Retina (tissue), 1 donor: ENCODE results near the gene ZDHHC6.
"Not testable (repeated sequence)": the region's sequence is repeated elsewhere in the genome, so short reads cannot be mapped to it uniquely, and the experiment has no call there.

ENCODE experiments used
- DNase-seq: peaks from one replicate; pipeline ENCODE4 v3.0.0-alpha.2; 2016

Gene ZDHHC6

DNA sequence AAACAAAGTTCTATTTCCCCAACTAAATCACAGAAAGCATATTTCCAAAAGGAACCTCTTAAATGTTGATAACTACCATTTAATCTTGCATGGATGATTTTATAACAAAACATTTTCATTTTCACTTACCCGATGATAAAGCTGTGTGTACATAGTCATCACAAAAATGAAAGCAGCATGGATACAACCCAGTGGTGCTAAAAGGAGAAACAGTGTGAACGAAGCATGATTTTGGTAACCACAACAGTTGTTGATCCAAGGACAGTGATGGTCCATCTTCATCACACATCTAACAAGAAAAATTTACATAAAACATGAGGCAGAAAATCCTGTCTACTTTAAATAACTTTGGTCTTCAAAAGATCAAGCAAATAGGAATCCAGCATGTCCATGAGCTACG, 4.7 kb downstream of the ZDHHC6 start:
- DNase-seq: no peak

DNA sequence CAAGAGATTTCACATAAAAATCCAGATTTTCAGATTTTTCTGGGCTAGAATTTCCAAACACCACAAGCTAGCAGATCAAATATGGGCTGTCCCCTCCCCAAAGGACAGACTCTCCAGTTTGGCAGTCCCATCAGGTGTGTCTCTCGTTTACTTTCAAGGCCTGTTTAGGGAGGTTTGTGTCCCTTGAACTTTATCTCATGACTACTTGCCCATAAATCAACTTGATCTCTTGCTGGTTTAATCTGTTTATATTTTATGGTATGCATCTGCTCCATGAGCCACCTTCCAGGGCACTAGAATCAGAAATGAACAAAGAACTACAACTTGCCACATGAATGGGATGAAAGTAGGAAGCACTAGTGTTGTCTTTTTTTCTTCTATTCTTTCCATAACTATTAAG, 5.2 kb downstream of the ZDHHC6 start:
- no peak for DNase-seq

DNA sequence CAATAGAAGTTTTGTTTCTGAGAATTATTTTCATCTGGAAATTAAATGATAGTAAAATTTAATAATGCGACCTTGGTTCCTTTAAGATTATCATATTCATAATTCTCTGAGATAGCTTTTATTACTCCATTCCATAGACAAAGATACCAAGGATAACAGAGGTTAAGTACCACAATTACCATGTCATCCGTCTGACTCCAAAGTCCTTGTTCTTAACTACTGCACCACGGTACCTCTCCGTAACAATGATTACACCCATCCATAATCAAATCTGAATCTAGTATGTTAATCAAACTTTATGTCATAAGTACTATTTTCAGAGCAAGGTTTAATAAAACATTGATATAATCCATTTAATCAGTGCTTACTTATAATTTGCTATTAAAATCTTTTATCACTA, 8.4 kb downstream of the ZDHHC6 start:
- no peak for DNase-seq

DNA sequence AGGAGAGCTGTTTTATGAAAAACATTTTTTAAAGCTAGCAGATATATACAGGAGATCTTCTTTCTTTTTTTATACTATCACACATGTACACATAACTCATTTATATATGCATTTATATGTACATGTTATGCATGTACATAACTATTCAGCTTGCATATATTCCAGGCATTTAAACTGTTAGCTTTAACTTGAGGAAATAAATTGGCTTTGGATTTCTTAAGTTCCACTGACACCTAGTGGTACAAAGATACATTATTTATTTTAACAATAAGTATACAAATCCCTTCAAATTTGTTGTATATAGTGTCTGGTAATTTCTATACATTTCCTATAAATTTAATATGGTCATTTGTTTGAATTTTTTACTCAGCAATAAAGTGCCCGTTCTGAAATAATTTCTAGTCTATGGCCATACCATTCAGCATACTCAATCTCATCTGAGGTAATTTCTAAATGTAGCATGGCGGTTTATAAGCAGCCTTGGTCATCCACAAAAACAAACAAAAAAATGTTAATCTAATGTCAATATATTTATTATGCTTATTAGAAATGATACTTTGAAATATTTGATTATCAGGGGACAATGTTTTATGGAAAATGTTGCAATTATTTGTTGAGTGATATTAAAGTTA, 11.6 kb downstream of the ZDHHC6 start:
- no peak for DNase-seq

DNA sequence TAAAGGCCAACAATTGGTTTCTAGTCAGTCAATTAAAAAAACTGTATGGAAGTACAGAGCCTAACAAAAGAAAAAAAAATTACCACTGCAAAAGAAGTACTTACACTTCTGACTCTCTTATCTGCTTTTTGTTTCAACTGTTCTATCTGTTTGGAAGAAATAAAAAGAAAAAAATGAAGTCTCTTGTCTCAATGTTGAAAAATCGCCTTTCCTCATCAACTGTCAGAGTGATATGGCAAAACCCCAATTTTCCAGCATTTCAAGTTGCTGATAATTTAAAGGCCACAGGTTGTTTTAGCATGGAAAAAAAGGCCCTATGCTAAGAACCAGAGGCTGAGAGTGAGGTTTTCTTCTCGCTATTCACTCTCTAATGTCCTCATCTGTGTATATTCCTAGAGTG, 13.6 kb downstream of the ZDHHC6 start:
- no peak for DNase-seq

DNA sequence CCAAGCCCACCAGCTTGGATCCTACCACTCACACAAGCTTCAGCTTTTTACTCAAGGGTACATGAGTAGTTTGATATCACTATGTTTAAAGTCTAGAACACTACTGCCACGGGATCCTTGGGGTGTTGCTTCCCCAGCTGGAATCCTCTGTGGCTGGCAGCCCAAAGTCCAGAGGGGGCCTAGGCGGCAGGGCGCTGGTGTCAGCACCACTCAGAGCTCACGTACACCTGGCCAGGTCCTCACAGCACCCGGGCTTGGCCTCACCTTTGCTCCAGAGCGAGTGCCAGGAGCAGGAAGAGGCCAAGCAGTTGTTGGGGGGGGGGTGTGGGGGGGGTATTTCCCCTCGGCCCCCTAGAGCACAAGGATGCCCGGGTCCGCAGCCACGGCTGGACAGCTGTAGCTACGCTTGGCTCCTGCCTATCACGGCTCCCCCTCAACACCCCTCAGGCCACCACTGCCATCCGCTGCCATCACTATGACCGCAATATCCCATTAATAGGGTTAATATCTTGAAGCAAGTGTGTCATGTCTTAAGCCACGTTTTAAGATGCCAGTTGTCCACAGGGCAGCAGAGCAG, 17.0 kb downstream of the ZDHHC6 start:
- DNase-seq: no peak

DNA sequence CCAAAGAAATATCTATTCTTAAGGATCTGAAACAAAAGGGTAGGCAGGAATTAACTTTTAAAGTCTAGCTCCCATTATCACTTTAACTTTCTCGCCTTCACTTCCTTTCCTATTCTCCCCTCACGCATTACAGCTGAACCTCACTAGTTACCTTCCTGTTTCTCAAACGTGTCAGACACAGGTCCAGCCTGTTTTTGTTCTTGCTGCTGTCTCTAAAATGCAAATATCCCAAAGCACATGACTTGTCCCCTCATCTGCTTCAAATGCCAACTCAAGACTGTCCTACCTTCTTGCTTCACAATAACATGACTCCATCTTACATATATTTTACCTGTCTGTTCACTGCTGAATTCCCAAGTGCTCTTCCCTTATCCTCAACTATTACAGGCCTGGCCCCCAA, 17.6 kb downstream of the ZDHHC6 start:
- DNase-seq: no peak

DNA sequence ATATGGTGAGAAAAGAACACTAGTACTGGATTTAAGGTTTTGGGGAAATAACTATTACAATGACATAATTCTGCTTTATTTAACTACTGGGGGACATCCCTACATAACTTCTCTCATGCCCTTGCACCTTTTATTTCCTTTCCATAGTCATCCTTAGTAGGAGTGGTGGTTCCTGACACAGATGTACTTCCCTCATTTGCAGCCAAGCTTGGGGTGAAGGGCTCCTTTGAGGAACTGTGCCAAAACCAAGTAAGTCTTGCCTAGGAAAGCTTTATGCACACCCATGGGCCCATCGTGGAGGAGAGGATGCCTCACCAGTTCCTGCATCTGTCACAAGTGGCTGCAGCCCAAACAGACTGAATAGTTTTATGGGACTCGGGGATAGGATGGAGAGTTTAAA, 20.6 kb downstream of the ZDHHC6 start:
- no peak for DNase-seq

DNA sequence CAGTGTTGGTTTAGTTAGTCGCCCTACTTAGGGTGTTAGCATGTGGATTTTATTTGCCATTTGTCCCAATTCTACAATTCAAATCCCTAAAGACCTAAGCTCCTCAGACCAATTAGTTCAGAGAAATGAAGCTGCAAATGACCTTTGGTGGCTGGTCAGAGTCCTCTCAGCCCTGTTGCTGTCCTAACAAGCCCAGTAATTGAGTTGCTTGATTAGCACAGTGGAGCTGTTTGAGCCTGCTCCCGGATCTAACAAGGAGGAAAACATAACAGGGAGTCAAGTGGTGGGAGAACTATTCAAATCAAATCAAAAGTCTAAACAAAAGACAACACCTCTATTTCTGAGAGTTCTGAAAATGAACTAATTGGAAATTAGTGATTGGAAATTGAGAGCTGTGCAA, 22.1 kb downstream of the ZDHHC6 start:
- peak; percentile 54 for DNase-seq

DNA sequence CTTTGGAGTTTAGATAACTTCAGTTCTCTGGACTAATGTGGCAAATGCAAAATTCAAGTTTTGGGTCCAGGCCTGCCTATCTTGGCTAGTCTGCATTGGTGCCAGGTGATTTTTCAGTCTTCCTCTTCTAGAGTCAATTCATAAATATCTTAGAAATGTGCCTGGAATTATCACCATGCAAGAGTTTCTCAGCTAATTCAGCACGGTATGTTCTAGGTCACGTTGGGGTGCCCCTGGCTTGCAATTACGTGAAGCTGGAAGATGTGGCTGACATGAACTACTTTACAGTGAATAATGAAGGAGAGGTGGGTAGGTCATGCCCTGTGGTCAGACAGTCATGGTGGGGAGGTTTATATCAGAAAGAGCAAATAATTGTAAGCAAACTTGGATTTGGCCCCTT, 25.0 kb downstream of the ZDHHC6 start:
- no peak for DNase-seq

DNA sequence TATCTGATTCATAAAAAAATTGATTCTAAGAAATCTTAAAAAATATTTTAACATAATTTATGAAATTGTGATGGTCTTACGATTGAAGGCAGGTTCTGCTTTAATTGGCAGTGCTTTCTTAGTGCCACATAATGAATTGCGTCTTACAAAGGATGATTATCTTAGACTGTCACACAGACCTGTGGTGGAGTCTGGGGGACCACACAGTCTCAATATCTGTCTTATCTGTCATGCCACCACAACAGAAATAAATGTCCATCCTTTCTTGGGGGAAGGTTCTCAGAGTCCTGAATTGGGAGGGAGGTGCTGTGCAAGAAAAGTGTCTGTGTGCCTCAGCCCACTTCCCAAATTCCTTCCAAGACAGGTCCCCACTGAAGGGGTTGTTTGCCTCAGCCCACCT, 34.0 kb downstream of the ZDHHC6 start:
- DNase-seq: no peak

DNA sequence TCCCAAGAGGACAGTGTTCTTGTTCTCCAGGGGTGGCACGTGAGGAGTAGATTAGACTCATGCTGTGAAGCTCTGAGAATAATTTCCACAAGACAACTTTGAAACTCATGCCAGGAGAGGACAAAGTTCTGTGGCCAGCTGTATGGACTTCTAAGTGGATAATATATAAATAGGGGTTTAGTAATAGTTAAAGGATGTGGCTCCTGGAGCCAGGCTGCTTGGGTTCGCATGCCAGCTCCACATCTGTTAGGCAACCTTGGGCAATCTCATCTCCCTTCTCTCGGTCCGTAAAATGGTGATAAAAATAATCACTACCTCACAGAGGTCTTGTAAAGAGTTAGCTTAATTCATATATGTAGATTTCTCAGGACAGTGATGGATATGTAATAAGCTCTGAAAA, 37.0 kb downstream of the ZDHHC6 start:
- DNase-seq: no peak

DNA sequence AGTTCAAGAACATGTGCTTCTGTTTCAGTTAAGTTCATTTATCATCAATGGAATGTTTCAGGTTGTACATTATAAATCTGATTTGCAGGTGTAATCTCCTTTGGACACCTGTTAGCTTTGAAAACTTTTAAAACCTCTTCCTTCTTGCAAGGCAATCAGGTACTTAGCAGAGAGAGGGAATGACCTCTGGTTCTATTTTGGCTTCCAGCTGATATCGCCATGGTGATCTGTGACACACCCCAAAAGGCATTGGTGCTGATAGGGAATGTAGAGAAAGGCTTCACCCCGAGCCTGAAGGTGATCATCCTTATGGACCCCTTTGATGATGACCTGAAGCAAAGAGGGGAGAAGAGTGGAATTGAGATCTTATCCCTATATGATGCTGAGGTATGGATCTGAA, 37.4 kb downstream of the ZDHHC6 start:
- DNase-seq: no peak

DNA sequence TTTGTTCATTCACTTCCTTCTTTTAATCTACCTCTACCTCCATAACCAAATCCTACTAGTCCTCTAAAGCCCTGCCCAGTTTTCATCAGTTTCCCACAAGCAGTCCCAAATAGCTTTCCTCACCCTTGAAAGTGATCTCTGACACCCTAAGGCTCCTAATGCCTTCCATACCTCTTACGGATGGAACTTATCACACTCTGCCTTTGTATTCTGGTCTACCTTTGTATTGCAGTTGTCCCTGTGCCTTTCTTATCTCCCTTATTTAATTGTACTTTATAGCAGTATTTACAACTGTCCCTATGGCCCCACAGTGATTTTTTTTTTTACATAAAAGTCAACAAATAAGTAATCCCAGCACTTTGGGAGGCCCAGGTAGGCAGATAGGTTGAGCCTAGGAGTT, 39.0 kb downstream of the ZDHHC6 start:
- DNase-seq: no peak

DNA sequence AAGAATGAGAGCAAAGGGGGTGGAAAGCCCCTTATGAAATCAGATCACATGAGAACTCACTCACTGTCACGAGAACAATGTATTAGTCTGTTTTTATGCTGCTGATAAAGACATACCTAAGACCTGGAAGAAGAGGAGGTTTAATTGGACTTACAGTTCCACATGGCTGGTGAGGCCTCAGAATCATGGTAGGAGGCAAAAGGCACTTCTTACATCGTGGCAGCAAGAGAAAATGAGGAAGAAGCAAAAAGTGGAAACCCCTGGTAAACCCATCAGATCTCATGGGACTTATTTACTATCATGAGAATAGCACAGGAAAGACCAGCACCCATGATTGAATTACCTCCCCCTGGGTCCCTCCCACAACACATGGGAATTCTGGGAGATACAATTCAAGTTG, 39.9 kb downstream of the ZDHHC6 start:
- DNase-seq: not testable (repeated sequence)

DNA sequence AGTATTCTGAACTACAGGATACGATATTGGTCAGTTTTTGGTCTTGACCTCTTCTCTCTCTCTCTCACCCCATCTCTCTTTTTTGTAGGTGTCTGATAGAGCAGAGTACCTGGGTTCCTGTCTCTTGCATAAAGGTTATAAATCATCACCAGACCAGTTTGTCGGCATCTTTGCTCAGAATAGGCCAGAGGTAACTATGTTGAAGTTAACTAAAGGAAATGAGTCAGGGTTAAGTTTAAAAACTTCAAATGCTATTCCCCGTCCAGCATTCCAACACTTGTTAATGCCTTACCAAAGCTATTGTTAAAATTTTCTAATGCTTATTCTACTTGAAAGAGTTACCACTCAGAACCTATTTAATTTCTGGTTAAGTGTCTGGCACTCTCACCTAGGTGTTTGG, 42.1 kb downstream of the ZDHHC6 start:
- DNase-seq: no peak

DNA sequence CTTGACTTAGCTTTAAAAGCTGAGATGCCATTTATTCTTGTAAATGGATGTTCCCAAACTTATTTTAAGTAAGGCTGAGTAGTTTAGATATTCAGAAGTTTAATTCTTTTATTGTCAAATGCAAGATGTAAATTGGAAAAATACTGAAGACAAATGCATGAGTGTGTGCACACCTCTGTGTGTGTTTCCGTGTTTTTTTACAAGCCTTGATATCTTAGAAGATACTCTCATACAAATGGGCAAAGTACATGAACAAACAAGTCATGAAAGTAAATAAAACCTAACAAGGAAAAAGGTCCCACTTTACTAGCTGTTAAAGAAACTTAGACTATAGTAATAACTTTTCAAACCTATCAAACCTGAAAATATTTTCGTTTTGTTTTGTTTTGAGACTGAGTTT, 43.8 kb downstream of the ZDHHC6 start:
- DNase-seq: no peak

DNA sequence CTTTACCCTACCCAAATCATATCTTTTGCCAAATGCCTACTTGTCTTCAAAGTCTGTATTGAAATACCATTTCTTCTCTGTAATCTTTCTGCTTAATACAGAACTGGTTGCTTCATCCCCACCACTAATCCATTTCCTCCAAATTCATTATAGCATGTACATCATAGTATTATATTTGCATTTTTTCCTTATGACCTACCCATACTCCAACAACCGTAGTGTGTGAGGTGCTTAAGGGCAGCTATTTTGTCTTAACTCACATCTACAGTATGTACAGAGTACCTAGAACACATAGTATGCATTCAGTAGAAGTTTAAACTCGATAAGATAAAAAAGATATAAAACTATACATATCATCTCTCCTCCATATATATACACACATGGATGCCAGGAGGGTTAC, 49.1 kb downstream of the ZDHHC6 start:
- no peak for DNase-seq

DNA sequence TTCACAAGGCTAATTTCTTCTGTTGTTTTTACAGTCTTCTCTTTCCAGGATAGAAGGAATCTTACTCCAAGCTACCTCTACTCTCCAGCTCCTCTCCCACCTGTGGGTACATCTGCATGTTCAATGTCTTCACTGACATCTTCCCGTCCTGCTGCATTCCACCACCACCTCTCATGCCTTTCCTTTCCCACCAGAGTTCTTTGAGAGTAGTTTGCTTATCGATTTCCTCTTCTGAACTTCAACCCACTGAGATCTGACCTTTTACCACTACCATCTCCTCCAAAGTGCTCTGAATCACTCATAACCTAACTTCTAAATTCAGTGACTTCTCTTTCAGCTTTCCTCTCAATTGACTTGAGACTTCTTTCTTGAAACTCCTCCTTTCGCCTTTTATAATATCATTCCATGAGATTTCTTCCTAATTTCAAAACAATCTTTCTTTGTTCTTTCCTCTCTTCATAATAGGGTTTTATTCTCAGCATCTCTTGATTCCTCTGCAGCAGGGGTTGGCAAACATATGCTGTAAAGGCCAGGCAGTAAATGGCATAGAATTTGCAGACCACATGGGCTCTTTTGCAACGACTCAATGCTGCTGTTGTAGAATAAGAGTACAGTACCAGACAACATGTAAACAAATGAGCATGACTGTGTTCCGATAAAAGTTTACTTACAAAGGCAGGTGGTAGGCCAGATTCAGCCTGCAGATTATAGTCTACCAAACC, 50.7 kb downstream of the ZDHHC6 start:
- no peak for DNase-seq

DNA sequence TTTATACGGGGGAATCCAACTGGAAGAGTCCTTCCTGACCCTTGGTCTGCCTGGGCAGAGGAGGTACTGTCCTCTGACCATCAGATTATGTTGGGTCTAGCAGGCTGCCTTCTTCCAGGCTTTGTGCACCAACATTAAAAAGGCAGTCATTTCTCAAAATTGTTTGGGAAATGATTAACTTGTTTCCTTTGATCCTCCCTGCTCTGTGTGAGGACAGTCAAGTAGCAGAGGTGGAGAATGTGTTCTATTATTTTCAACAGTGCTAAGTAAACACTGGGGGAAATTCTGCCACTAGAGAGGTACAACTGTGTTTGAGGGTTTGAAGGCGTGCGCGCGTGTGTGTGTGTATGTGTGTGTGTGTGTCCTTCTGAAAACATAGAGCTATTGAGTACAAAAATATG, 52.2 kb downstream of the ZDHHC6 start:
- DNase-seq: no peak

DNA sequence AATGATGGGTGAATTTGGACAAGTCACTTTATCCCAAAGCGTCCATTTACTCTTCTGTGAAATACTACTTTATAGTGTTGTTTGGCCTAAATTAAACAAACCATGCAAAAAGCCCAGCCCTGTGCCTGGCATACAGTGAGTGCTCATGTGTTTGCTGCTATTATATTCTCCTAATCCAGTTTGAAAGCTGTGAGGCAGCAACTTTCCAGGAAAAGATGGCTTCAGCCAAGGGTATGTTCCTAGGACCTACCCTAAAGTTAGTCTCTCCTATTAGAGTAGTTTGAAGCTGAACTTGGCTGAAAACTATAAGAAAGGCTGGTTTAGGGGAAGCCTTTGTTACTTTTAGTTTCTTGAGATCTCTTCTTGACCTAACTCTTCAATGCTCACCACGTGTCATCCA, 52.9 kb downstream of the ZDHHC6 start:
- no peak for DNase-seq

DNA sequence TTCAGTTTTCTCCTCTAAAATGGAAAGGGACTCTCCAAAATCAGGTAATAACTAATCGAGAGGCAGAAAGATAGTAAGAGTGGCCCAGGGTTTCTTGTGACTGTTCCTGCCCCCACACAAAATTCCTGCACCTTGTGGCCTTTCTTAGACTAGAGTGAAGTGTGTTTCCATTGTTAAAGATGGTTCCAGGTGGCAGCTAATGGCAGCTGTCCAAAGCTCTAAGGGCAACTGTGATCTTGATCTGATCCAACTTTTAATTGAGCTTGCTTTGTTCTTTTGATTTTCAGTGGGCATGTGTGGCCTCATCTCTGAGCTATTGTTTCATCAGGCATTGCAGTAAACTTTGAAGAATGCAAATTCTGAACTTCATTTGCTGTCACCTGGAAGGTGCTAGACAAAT, 53.4 kb downstream of the ZDHHC6 start:
- no peak for DNase-seq

DNA sequence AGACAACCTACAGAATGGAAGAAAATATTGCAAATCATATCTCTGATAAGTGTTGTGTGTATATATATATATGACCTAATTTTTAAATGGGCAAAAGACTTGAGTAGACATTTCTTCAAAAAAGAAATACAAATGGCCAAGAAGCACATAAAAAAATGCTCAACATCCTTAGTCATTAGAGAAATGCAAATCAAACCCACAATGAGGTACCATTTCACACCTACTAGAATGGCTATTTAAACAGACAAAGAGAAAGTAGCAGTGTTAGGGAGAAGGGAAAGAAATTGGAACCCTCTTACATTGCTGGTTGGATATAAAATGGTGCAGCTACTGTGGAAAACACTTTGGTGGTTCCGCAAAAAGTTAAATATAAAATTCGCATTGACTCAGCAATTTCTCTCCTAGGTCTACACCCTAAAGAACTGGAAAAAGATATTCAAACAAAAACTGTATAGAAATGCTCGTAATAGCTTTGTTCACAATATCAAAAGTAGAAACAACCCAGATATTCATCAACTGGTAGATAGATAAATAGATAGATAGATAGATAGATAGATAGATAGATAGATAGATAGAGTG, 56.5 kb downstream of the ZDHHC6 start:
- DNase-seq: no peak

DNA sequence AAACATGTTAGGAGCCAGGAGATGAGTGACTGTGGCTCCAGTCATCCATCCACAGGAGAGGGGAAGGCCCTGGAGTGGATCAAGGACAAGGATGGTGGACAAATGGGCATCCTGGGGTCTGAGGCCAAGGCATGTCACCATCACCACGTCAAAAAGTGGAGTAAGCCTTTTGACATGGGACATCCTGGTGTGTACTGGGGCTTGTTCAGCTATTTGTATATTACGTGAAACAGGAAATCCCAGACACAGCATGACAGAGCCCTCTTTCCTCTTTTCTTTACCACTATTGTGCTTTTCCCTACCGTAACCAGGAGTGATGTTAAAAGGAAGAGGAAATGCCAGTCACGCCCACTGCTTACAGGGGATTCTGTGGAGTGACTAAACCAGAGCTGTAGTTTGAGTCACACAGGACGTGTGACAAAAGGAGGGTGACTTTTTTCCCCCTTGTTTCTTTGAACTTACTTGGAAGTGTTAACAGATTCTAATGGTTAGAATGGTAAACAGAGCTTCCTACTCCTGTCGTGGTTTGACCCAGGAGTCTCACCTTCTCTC, 57.4 kb downstream of the ZDHHC6 start:
- DNase-seq: no peak
